Panc1 (cell line): ENCODE measurements around the gene EPHA10. TPM values are rescaled to one million over a fixed set of nuclear protein-coding genes. Genes with fewer than 3 reads are reported as not detected.

Experiments used
- ATAC-seq: fragments of 200-7000 bp; cut with Tn5 transposase; 2 replicates; pipeline ENCODE4 v1.9.1; 2020; ENCODE audit warnings: mild to moderate bottlenecking, moderate library complexity
- BruUV-seq: library from RNA; stranded (reverse); fragments of 400-500 nt; replicated peaks from 2 replicates; lab custom pipeline; 2021; lab: Mats Ljungman, UMichigan
- CTCF ChIA-PET: fragments of 300-600 bp; sonication (Branson Sonifier 250); formaldehyde crosslinking; loops from one replicate; lab custom pipeline; 2022; ENCODE audit warnings: antibody characterized with exemption; lab: Charles Lee
- POLR2A ChIA-PET: fragments of 300-600 bp; sonication (Branson Sonifier 250); formaldehyde crosslinking; loops from one replicate; lab custom pipeline; 2022; ENCODE audit warnings: antibody characterized with exemption; lab: Charles Lee
- DNase-seq: peaks from one replicate; pipeline ENCODE4 v3.0.0-alpha.2; 2010; ENCODE audit warnings: low read depth, low spot score
- H3K27ac ChIP-seq: 2 replicates; pipeline ENCODE4 v1.5.1; 2011; ENCODE audit warnings: mild to moderate bottlenecking, low read length, inconsistent platforms
- H3K27me3 ChIP-seq: fragments of 200-500 bp; sonication (Bioruptor generic); 2 replicates; pipeline ENCODE4 v1.6.0; 2014; ENCODE audit warnings: low read length, inconsistent platforms; ENCODE audit not compliant: control insufficient read depth, insufficient read depth
- H3K36me3 ChIP-seq: fragments of 200-500 bp; sonication (Bioruptor generic); 2 replicates; pipeline ENCODE4 v1.5.1; 2014; ENCODE audit warnings: inconsistent platforms, mild to moderate bottlenecking, low read length, moderate library complexity; ENCODE audit not compliant: control insufficient read depth, insufficient read depth
- H3K4me1 ChIP-seq: 2 replicates; pipeline ENCODE4 v1.5.1; 2011; ENCODE audit warnings: inconsistent platforms, mild to moderate bottlenecking, low read length, moderate library complexity; ENCODE audit not compliant: control insufficient read depth, insufficient read depth
- H3K4me3 ChIP-seq, 2 experiments: 2 replicates each; pipeline ENCODE4 v1.5.1; 2011 to 2012; ENCODE audit warnings: low read depth in 2 of 2, low read length in 2 of 2, mild to moderate bottlenecking in 2 of 2, inconsistent platforms in 1 of 2, moderate library complexity in 1 of 2
- H3K9me3 ChIP-seq: fragments of 200-500 bp; sonication (Bioruptor generic); 2 replicates; pipeline ENCODE4 v1.5.1; 2014; ENCODE audit warnings: low read depth, mild to moderate bottlenecking, inconsistent platforms, low read length, moderate library complexity; ENCODE audit not compliant: control insufficient read depth, insufficient read depth
- CTCF ChIP-seq: fragments of 450-650 bp; IDR thresholded peaks from 2 replicates; pipeline ENCODE4 v1.5.1; 2017; ENCODE audit warnings: mild to moderate bottlenecking
- POLR2AphosphoS5 ChIP-seq: IDR thresholded peaks from 2 replicates; pipeline ENCODE4 v1.6.1; 2012; ENCODE audit warnings: mild to moderate bottlenecking, low read depth, low read length, moderate library complexity
- REST ChIP-seq, 2 experiments: IDR thresholded peaks; 2 replicates each; pipeline ENCODE4 v1.6.1; 2011 to 2012; ENCODE audit warnings: low read depth in 2 of 2, control low read depth in 1 of 2, low read length in 1 of 2, mild to moderate bottlenecking in 1 of 2, moderate library complexity in 1 of 2; ENCODE audit not compliant: insufficient read depth in 1 of 2
- SIN3A ChIP-seq: IDR thresholded peaks from 2 replicates; pipeline ENCODE4 v1.6.1; 2012; ENCODE audit warnings: low read depth, mild to moderate bottlenecking, low read length, moderate library complexity, borderline replicate concordance; ENCODE audit not compliant: insufficient read depth
- TCF7L2 ChIP-seq: IDR thresholded peaks from 2 replicates; pipeline ENCODE4 v1.6.1; 2011; ENCODE audit warnings: mild to moderate bottlenecking, low read depth, low read length, inconsistent platforms
- in situ Hi-C: cut with HindIII; loops from 2 replicates; pipeline ENCODE4 v1.10.0; 2016; ENCODE audit warnings: low sequenced_read_pairs, low pct_unique_long_range_greater_than_20kb
- intact Hi-C: fragments of 100-400 bp; cut with micrococcal nuclease; formaldehyde crosslinking; loops from one replicate; pipeline ENCODE4 v1.10.0; 2022; ENCODE audit not compliant: unreplicated experiment
- total RNA-seq: library from RNA; stranded (reverse); gene quantifications from one replicate; pipeline ENCODE4 v1.2.1, GENCODE V29; 2021; ENCODE audit not compliant: unreplicated experiment

Gene EPHA10
- total RNA-seq, 1 experiment from 2014 or later, result 2.8 TPM

GRCh38 chr1:37680933-37681332 lies 84.0 kb downstream of the EPHA10 start:
- ChIA-PET POLR2A (interaction anchor here (0.6 to 0.8 kb wide), 2 partner anchors 11 to 39 kb away, joined by 3 read pairs; partner anchors contain the start of gene CDCA8), CTCF (interaction anchor here (2.8 kb wide), 1 partner anchor 77 kb away, joined by 10 read pairs; no protein-coding TSS in a partner anchor)
- DNase-seq (no peak), ATAC-seq (no peak)
- TF ChIP-seq REST (IDR thresholded peaks at IDR 0.05; ENCODE audit: insufficient read depth in 1 of 2, low read depth in 2 of 2, low read length in 1 of 2) (no peak), CTCF (no peak), POLR2AphosphoS5 (no peak), TCF7L2 (no peak), SIN3A (no peak)
- Histone ChIP-seq H3K9me3 (no peaks in the 10 kb centered on the region), H3K4me1 (no peaks in the 10 kb centered on the region), H3K27me3 (no peaks in the 10 kb centered on the region), H3K27ac (no peak overlapping the region), H3K4me3 (no peak overlapping the region), H3K36me3 (peaks cover 17% of the 10 kb centered on the region)
- intact Hi-C loops, result no loop called here
- BruUV-seq, result no TSS peak
- in situ Hi-C loops, result no loop called here

- no TSS peak for BruUV-seq
- Histone ChIP-seq H3K27ac (no peak overlapping the region), H3K4me1 (no peaks in the 10 kb centered on the region), H3K4me3 (no peak overlapping the region), H3K9me3 (no peaks in the 10 kb centered on the region), H3K36me3 (peaks cover 9% of the 10 kb centered on the region), H3K27me3 (no peaks in the 10 kb centered on the region)
- POLR2A ChIA-PET, result no interaction called here
- CTCF ChIA-PET, result no interaction called here
- DNase-seq, result no peak
- ATAC-seq, result no peak
- in situ Hi-C loops (no loop called here), intact Hi-C loops (no loop called here)
- TF ChIP-seq SIN3A (no peak), TCF7L2 (no peak), REST (IDR thresholded peaks at IDR 0.05; ENCODE audit: insufficient read depth in 1 of 2, low read depth in 2 of 2, low read length in 1 of 2) (no peak), CTCF (no peak), POLR2AphosphoS5 (no peak)
Measured at GRCh38 chr1:37677808-37678207, 87.1 kb downstream of the EPHA10 start.
